NCI-H82 treated with DMSO at 0.1 percent for 48 hours (cell line): ENCODE data around the gene INTS11.

ENCODE experiments used
- DNase-seq: peaks from one replicate; lab custom pipeline; 2025; ENCODE audit not compliant: unreplicated experiment; lab: John Stamatoyannopoulos, UW

Gene INTS11

GRCh38 chr1:1287288-1288110, 37.0 kb downstream of the INTS11 start:
- no peak for DNase-seq

GRCh38 chr1:1286313-1287261, 37.9 kb downstream of the INTS11 start:
- DNase-seq: no peak

DNA sequence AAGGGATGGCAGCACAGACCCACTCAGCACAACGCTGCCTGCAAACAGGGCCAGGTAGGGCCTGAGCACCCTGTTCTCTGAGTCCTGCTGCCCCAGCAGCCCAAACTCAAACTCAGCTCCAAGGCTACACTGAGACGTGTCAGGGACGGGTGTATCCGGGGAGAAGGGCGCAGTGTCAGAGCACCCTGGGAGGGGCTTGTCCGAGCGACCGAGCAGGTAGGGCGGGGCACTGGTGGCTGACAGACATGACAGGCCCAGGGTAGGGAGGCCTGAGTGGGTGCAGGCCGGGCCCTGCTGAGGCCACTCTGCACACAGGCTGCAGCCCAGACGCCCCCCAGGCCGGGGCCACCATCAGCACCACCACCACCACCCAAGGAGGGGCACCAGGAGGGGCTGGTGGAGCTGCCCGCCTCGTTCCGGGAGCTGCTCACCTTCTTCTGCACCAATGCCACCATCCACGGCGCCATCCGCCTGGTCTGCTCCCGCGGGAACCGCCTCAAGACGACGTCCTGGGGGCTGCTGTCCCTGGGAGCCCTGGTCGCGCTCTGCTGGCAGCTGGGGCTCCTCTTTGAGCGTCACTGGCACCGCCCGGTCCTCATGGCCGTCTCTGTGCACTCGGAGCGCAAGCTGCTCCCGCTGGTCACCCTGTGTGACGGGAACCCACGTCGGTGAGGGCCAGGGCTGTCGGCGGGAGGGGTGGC, 38.7 kb downstream of the INTS11 start:
- DNase-seq: no peak

GRCh38 chr1:1285102-1285571, 39.3 kb downstream of the INTS11 start:
- DNase-seq: no peak

GRCh38 chr1:1284221-1285101, 40.0 kb downstream of the INTS11 start:
- no peak for DNase-seq

DNA sequence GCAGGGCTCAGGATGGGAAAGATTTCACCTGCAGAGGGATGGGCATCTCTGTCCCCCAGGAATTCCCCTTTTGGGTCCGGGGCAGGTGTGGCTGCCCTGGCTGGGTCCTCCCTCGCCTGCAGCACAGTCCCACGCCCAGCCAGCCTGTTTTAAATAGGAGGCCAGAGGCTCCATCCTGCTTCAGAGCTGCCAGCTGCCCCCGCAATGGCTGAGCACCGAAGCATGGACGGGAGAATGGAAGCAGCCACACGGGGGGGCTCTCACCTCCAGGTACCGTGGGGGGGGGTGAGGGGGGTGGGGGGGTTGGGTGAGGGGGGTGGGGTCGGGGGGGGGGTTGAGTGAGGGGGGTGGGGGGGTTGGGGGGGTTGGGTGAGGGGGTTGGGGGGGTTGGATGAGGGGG, 40.6 kb downstream of the INTS11 start:
- no peak for DNase-seq

DNA sequence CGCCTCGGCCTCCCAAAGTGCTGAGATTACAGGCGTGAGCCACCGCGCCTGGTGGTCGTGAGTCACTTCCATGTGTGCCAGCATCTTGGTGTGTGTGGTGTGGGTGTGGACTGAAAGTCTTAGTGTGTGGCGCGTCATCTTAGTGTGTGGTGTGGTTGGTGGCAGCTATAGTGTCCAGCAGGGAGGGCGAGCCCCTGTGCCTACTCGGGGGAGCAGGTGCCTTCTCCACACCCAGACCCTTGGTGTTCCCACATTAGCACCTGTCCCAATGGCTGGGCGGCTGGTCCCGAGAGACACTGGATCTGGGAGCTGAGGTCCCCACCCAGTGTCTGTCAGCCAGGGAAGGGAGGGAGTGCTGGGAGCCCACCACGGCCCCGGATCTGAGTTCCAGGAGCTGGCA, 41.5 kb downstream of the INTS11 start:
- DNase-seq: no peak

DNA sequence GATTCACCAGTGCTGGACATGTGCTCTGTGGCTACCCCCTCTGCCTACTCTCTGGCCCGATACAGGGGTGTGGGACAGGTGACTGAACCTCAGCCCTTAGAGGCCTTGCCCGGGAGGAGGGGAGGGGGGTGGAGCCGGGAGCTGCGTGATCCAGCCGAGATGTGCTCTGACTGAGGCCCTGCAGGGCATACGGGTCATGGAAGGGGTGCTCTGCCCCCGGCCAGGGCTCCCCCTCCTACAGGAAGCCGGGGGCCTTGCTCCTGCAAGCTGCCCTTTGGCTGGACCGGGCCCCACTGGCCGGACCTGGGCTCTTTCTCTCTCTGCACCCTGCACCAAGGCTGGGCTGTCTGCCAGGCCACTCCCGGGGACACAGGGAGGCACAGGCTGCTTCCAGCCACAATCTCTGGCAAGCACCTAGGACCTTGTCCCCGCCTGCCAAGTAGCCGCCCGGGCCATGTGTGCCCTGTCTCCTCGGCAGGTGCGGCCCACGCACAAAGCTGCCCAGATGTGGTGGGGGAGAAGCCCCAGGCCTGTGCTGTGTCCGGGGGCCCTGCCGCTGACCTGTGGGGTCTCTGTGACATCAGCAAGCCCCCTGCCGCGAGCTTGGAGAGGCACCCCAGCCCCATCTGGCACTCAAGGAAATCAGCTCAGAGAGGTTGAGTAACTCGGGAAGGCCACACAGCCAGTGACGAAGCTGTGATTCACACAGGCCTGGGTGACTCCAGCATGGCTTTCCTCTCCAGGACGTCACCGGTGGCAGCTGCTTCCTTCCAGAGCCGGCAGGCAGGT, 42.7 kb downstream of the INTS11 start:
- no peak for DNase-seq

GRCh38 chr1:1280782-1281481, 43.5 kb downstream of the INTS11 start:
- no peak for DNase-seq

DNA sequence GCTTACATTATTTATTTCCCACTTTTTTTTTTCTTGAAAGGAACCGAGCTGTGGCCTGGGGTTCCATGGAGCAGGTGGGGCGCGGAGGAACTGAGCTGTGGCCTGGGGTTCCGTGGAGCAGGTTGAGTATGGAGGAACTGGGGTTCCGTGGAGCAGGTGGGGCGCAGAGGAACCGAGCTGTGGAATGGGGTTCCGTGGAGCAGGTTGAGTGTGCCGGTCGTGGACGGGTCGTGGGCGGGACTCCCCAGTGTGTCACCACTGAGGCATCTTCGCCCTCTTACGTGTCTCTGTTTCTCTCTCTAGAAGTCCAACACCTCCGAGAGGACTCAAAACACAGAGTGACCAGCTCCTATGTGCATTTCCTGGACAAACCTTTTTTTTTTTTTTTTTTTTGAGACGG, 45.4 kb downstream of the INTS11 start:
- DNase-seq: no peak

DNA sequence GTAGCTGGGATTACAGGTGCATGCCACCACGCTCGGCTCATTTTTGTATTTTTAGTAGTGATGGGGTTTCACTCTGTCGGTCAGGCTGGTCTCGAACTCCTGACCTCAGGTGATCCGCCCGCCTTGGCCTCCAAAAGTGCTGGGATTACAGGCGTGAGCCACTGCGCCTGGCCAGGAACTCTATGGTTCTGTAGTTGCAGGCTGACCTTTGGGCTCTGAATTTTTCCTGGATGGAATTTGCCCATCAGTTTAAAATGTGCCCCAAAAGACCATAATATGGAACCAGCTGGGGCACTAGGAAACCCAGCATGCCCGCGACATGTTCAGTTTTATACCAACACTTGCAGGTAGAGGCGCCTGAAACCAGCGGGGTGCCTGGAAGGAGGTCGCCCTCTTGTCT, 45.8 kb downstream of the INTS11 start:
- DNase-seq: no peak

DNA sequence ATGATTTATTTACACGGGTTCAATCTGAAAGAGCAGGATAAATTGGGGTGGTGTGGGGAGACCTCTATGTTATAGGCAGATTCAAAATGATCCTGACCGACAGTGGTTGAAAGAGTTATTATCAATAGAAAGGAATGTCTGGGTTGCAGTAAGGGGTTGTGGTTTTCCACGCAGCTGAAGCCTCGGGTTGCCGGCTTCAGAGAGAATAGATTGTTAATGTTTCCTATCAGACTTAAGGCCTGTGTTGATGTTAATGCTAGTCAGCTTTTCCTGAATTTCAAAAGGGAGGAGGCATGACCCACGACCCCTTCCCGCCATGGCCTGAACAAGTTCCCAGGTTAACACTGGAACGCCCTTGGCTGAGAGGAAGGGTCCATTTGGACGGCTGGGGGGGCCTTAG, 48.6 kb downstream of the INTS11 start:
- no peak for DNase-seq

GRCh38 chr1:1274931-1275431, 49.5 kb downstream of the INTS11 start:
- no peak for DNase-seq

DNA sequence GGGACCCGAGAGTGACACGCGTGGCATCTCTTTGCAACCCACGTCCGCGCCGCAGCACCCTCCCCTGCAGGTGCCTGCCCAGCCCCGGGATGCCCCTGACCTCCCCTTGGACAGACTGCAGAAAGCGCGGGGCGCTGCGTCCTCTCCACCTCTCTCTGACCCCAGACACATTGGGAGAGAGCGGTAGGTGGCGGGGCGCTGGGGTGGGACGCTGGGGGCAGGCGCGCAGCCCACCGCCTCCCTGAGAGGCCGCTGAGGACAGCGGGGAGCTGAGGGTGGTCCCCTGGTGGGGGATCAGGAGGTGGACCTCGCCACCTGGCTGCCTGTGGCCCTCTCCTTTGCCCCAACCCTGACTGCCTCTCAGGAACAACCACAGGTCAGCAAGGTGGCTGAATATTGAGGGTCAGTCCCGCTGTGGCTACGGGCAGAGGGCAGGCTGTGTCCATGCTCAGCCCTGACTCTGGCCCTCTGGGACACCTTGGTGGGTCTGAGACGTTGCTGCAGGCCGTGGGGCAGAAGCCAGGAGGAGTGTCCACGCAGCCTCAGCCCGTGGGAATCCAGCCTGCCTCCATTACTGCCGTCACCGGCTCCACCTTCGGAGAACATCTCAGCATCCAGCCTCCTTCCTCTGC, 50.0 kb downstream of the INTS11 start:
- no peak for DNase-seq

DNA sequence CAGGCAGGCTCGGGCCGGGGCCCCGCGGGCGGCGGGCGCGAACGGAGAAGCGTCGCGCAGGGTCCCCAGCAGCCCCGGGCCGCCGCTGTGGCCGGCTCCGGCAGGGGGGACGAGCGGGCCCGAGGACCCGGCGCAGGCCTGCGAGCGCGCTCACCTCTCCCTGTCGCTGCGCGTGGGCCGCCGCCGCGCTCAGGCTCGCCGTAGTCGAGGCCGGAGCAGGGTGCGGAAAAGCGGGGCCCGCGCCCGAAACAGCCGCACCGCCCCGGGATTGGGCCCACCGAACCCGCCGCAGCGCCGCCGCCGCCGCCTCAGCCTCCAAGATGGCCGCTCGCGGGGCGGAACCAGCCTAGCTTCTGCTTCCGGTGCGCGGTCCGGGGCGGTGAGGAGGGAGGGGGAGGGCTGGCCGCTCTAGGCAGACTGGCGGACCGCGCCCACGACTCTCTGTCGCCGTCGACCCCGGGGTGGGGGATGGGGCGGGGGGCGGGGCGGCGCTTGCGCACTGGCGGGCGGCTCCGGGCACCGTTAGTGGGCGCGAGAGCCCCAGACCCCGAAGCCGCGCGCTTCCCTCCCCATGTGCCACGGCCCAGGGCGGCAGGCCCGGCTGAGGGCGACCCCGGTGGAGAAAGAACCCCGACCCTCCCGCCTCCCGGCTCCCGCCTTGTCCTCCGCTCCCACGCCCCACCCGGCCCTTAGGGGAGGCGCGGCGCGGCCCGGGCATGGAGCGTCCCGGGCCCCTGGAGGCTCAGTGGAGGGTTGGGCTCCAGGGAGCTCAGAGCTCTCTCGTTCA, 50.8 kb downstream of the INTS11 start, which contains the start of gene UBE2J2:
UBE2J2 (minus strand) TSS at position 343 of the 787 bp plus-strand sequence. CDS start 5,862 bp downstream, outside the sequence.
- peak; percentile 71 for DNase-seq

- DNase-seq: no peak
Observed at GRCh38 chr1:1273209-1273511, 51.3 kb downstream of the INTS11 start.
